Lung (tissue), 12 donors: ENCODE results near the gene NARF. TPM values are rescaled to one million over a fixed set of nuclear protein-coding genes. Genes with fewer than 3 reads are reported as not detected.

Source experiments
- ATAC-seq: fragments of 200-7000 bp; cut with Tn5 transposase; one replicate; pipeline ENCODE4 v1.9.1; 2020; ENCODE audit warnings: moderate number of reproducible peaks; ENCODE audit not compliant: insufficient read depth, low FRiP score
- DNase-seq, 3 donors: peaks; one replicate each; pipeline ENCODE4 v3.0.0-alpha.2; 2013 to 2017
- H3K27ac ChIP-seq, 2 donors: one replicate each; pipeline ENCODE4 v1.5.1; 2013; ENCODE audit warnings: mild to moderate bottlenecking in 2 of 2, moderate library complexity in 2 of 2, control low read depth in 1 of 2, inconsistent platforms in 1 of 2, low read depth in 1 of 2, low read length in 1 of 2
- H3K27me3 ChIP-seq, 3 donors: one replicate each; pipeline ENCODE4 v1.5.1; 2013; ENCODE audit warnings: low read length in 2 of 3; ENCODE audit not compliant: control insufficient read depth in 3 of 3, insufficient read depth in 3 of 3
- H3K36me3 ChIP-seq, 4 donors: one replicate each; pipeline ENCODE4 v1.5.1; 2013; ENCODE audit warnings: low read length in 4 of 4, mild to moderate bottlenecking in 1 of 4, moderate library complexity in 1 of 4; ENCODE audit not compliant: control insufficient read depth in 4 of 4, insufficient read depth in 4 of 4
- H3K4me1 ChIP-seq, 5 donors: one replicate each; pipeline ENCODE4 v1.5.1; 2013; ENCODE audit warnings: low read length in 5 of 5, mild to moderate bottlenecking in 2 of 5, moderate library complexity in 1 of 5; ENCODE audit not compliant: control insufficient read depth in 5 of 5, insufficient read depth in 5 of 5
- H3K4me3 ChIP-seq: one replicate; pipeline ENCODE4 v1.5.1; 2013; ENCODE audit warnings: mild to moderate bottlenecking, control low read depth, moderate library complexity
- H3K9ac ChIP-seq, 2 donors: one replicate each; pipeline ENCODE4 v1.5.1; 2013; ENCODE audit warnings: low read length in 2 of 2, control low read depth in 1 of 2; ENCODE audit not compliant: insufficient read depth in 1 of 2
- H3K9me3 ChIP-seq, 4 donors: one replicate each; pipeline ENCODE4 v1.5.1; 2013; ENCODE audit warnings: low read length in 3 of 4, mild to moderate bottlenecking in 1 of 4, moderate library complexity in 1 of 4; ENCODE audit not compliant: control insufficient read depth in 4 of 4, insufficient read depth in 3 of 4
- WGBS, 2 donors: extraction: QIAGEN DNeasy Blood & Tissue Kit; methylation state at CpG; one replicate each; pipeline ENCODE4 v1.1.7; 2013; 5-methylcytosine and 5-hydroxymethylcytosine counted together
- polyA plus RNA-seq, 2 donors: library from polyadenylated mRNA; stranded (reverse); fragments of 200-250 nt; gene quantifications; one replicate each; pipeline ENCODE4 v1.2.1, GENCODE V29; 2013
- total RNA-seq, 2 donors: library from RNA; depleted of rRNA in 1 of 2; stranded (reverse); fragments of >200 nt in 1 of 2; gene quantifications; one replicate each; pipeline ENCODE4 v1.2.1, GENCODE V29; 2014 to 2021
- TF ChIP-seq, protein P1 (sequence below): IDR thresholded peaks from 2 replicates; pipeline ENCODE4 v1.5.1; 2012; ENCODE audit warnings: mild to moderate bottlenecking; ENCODE audit errors: control extremely low read depth, extremely low read depth
- donor health status: control.
- donor health status: control.
- donor health status: Bipolar disorder and iron deficiency.
- donor health status: healthy.
- donor health status: DM: yes; HTN: yes; CAD: no.

NARF gene
- total and polyA plus RNA-seq, 4 donors = 54.7 to 60.1 (median 58.7) TPM

DNA sequence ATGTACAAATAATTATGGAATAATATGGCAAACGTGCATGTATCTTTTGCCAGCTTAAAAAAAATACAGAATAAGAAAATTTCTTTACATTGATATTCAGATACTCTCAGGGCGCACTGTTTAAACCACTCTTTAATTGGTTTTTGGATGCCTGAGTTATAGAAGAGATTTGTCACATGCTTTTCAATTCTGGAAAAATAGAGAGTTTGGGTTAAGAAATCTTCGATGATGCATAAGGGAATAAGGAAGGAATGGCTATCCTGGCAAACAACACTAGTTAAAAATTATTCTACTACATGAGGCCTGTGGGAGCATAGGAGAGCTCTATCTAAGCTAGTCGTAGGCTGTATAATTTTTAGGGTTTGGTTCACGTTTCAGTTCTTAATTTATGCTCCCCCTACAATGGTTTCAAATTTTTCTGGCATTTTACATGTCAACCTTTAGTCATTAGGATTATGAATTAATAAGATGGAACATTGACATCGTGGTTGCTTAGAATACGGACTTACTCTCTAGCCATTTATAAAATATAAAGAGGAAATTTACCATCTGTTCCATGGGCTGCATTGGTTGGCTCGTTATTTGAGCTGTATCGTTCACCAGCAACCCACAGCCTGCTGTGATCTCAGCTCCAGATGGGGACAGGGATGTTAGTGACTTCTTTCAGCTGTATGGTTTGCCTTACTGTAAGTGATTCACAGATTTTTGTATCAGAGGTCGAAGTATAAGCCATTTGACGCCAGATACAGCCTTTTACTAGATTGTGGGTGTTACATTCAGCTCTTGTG lies 15.9 kb downstream of the NARF start:
- WGBS, 2 donors = 90 to 93% methylated on average over 11 of the region's 11 CpGs
- Histone ChIP-seq H3K9me3 (no peaks in the 10 kb centered on the region), H3K4me1 (no peaks in the 10 kb centered on the region), H3K27ac (no peak overlapping the region), H3K36me3 (peaks cover 20 to 33% (median 24%) of the 10 kb centered on the region in 4 donors), H3K9ac (no peak overlapping the region), H3K4me3 (no peak overlapping the region), H3K27me3 (no peaks in the 10 kb centered on the region)
- TF ChIP-seq, protein P1, sequence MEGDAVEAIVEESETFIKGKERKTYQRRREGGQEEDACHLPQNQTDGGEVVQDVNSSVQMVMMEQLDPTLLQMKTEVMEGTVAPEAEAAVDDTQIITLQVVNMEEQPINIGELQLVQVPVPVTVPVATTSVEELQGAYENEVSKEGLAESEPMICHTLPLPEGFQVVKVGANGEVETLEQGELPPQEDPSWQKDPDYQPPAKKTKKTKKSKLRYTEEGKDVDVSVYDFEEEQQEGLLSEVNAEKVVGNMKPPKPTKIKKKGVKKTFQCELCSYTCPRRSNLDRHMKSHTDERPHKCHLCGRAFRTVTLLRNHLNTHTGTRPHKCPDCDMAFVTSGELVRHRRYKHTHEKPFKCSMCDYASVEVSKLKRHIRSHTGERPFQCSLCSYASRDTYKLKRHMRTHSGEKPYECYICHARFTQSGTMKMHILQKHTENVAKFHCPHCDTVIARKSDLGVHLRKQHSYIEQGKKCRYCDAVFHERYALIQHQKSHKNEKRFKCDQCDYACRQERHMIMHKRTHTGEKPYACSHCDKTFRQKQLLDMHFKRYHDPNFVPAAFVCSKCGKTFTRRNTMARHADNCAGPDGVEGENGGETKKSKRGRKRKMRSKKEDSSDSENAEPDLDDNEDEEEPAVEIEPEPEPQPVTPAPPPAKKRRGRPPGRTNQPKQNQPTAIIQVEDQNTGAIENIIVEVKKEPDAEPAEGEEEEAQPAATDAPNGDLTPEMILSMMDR = no peak
- DNase-seq = no peak
- no peak for ATAC-seq

GRCh38 chr17:82475458-82475857 lies 16.9 kb downstream of the NARF start:
- no peaks in the 10 kb centered on the region for H3K27me3 ChIP-seq
- 80 to 89% methylated on average over 8 of the region's 8 CpGs for WGBS, 2 donors
- TF ChIP-seq, protein P1 = no peak
- H3K9ac ChIP-seq = no peak overlapping the region
- ATAC-seq (no peak), DNase-seq (no peak)
- peaks cover 17 to 35% (median 26%) of the 10 kb centered on the region in 4 donors for H3K36me3 ChIP-seq
- H3K27ac ChIP-seq = no peak overlapping the region
- no peaks in the 10 kb centered on the region for H3K9me3 ChIP-seq
- H3K4me1 ChIP-seq = no peaks in the 10 kb centered on the region
- no peak overlapping the region for H3K4me3 ChIP-seq

DNA sequence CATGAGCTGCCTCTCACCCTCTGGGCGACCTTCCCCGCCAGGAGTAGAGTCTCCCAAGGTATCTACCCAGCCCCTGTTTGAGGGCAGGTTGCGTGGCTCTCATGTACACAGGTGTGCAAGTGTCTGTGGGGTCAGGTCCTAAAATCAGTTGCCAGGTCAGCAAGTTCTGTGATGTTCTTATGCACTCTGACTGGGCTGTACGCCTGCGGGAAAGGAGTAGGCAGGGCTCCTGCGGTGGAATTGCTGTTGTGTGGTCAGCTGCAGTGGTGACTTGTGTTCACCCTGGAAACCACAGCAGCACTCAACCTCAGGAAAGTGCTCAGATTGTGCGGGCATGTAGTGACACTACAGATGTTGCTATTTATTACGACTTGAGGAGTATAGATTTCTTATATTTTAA lies 19.4 kb downstream of the NARF start:
- H3K27me3 ChIP-seq = no peaks in the 10 kb centered on the region
- H3K9me3 ChIP-seq = no peaks in the 10 kb centered on the region
- no peak overlapping the region for H3K9ac ChIP-seq
- TF ChIP-seq, protein P1 = no peak
- H3K4me1 ChIP-seq = no peaks in the 10 kb centered on the region
- no peak overlapping the region for H3K27ac ChIP-seq
- 91 to 94% methylated on average over 8 of the region's 8 CpGs for WGBS, 2 donors
- H3K4me3 ChIP-seq = no peak overlapping the region
- ATAC-seq = no peak
- peaks cover 17 to 42% (median 27%) of the 10 kb centered on the region in 4 donors for H3K36me3 ChIP-seq
- DNase-seq = no peak
